H1 (cell line): ENCODE results near the gene EPB41L4A.
A peak's percentile ranks its signal among the peaks of the same experiment; 100 is the strongest.

Source experiments
- EP300 ChIP-seq, 2 experiments: IDR thresholded peaks; 1 replicate in 1 of 2; 2 replicates in 1 of 2; pipeline ENCODE4 v1.6.1; 2011 to 2012; ENCODE audit warnings: low read depth in 2 of 2, low read length in 2 of 2, mild to moderate bottlenecking in 2 of 2, borderline replicate concordance in 1 of 2, inconsistent platforms in 1 of 2, moderate library complexity in 1 of 2
- TEAD4 ChIP-seq: IDR thresholded peaks from 2 replicates; pipeline ENCODE4 v1.6.1; 2012; ENCODE audit warnings: low read depth, low read length, inconsistent platforms, mixed read lengths

GRCh38 chr5:112160652-112161391 is 258.3 kb downstream of the EPB41L4A start:
- peak in 1 of 2 experiments; percentile 100; a peak in 2 of 3 replicates for TF ChIP-seq EP300 (IDR thresholded peaks at IDR 0.05; ENCODE audit: borderline replicate concordance in 1 of 2, low read depth in 2 of 2, low read length in 2 of 2)
- 0 out of 2 replicates have a peak, but pooled peaks have one; percentile 45 for TF ChIP-seq TEAD4
